GM21717 (cell line): ENCODE data around the gene ATN1.
"Not testable (repeated sequence)": the region's sequence is repeated elsewhere in the genome, so short reads cannot be mapped to it uniquely, and the experiment has no call there.

Experiments
- ATAC-seq: cut with Tn5 transposase; IDR thresholded peaks from one replicate; pipeline ENCODE4 v1.9.1; 2021; ENCODE audit warnings: mild to moderate bottlenecking, moderate library complexity; ENCODE audit not compliant: unreplicated experiment

The ATN1 gene, protein sequence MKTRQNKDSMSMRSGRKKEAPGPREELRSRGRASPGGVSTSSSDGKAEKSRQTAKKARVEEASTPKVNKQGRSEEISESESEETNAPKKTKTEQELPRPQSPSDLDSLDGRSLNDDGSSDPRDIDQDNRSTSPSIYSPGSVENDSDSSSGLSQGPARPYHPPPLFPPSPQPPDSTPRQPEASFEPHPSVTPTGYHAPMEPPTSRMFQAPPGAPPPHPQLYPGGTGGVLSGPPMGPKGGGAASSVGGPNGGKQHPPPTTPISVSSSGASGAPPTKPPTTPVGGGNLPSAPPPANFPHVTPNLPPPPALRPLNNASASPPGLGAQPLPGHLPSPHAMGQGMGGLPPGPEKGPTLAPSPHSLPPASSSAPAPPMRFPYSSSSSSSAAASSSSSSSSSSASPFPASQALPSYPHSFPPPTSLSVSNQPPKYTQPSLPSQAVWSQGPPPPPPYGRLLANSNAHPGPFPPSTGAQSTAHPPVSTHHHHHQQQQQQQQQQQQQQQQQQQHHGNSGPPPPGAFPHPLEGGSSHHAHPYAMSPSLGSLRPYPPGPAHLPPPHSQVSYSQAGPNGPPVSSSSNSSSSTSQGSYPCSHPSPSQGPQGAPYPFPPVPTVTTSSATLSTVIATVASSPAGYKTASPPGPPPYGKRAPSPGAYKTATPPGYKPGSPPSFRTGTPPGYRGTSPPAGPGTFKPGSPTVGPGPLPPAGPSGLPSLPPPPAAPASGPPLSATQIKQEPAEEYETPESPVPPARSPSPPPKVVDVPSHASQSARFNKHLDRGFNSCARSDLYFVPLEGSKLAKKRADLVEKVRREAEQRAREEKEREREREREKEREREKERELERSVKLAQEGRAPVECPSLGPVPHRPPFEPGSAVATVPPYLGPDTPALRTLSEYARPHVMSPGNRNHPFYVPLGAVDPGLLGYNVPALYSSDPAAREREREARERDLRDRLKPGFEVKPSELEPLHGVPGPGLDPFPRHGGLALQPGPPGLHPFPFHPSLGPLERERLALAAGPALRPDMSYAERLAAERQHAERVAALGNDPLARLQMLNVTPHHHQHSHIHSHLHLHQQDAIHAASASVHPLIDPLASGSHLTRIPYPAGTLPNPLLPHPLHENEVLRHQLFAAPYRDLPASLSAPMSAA (N-terminal part only)

GRCh38 chr12:6927379-6928021 lies at the start of gene ATN1:
Gene ATN1, plus strand, starts transcription at chr12:6927959. Its CDS starts 6,043 bp downstream, at chr12:6934002.
- ATAC-seq: no peak

DNA sequence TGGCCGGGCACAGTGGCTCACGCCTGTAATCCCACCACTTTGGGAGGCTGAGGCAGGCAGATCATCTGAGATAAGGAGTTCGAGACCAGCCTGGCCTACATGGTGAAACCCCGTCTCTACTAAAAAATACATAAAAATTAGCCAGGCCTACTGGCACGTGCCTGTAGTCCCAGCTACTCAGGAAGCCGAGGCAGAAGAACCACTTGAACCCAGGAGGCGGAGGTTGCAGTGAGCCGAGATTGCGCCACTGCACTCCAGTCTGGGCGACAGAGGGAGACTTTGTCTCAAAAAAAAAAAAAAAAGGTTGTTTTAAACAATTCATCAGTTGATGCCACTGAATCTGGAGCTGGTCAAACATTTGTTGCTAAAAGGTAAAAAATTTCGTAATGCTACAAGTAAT lies 47.9 kb upstream of the ATN1 start:
- ATAC-seq: not testable (repeated sequence)

DNA sequence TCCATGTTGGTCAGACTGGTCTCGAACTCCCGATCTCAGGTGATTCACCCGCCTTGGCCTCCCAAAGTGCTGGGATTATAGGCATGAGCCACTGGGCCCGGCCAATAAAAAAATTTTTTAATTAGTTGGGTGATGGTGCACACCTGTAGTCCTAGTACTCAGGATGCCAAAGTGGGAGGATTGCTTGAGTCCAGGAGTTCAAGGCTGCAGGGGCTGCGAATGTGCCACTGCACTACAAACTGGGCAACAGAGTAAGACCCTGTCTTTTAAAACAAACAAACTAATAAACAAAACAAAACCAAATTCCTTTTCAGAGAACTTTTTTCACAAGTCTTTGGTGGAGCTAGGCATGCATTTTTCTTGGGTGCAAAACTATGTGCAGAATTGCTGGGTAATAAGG lies 44.5 kb upstream of the ATN1 start:
- no peak for ATAC-seq

DNA sequence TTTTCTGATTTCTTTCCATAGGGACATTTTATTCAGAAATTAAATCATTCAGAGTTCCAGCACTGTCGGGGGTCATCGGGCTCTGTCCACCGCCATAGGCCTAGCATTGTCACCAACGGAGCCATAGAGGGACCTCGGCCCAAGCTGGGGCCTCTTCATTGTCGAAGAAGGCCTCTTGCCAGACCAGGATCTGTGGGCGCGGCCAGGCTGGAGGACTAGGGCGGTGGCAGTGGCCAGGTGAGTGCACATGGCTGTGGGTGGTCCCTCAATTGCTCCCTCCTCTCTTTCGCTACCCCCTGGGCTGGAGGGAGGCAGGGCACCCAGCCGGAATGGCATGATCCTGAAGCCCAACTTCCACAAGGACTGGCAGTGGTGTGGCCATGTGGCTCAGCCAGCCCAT lies 44.1 kb upstream of the ATN1 start:
- ATAC-seq: no peak

GRCh38 chr12:6884539-6884938 lies 43.2 kb upstream of the ATN1 start:
- ATAC-seq: no peak

- ATAC-seq: not testable (repeated sequence)
These were observed 41.4 kb upstream of the ATN1 start for GRCh38 chr12:6886206-6886999.

DNA sequence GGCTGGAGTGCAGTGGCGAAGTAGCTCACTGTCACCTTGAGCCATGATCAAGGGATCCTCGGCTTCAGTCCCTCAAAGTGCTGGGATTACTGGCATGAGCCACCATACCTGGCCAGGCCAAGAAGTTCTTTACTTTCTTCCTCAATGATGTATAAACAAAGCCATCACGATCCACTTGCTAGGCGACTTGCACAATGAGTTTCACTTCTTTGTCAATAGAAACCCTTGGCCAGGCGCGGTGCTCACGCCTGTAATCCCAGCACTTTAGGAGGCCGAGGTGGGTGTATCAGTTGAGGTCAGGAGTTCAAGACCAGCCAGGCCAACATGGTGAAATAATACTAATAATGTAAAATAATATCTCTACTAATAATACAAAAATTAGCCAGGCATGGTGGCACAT lies 40.3 kb upstream of the ATN1 start:
- no peak for ATAC-seq

- no peak for ATAC-seq
These were observed 39.4 kb upstream of the ATN1 start for GRCh38 chr12:6888360-6888759.

DNA sequence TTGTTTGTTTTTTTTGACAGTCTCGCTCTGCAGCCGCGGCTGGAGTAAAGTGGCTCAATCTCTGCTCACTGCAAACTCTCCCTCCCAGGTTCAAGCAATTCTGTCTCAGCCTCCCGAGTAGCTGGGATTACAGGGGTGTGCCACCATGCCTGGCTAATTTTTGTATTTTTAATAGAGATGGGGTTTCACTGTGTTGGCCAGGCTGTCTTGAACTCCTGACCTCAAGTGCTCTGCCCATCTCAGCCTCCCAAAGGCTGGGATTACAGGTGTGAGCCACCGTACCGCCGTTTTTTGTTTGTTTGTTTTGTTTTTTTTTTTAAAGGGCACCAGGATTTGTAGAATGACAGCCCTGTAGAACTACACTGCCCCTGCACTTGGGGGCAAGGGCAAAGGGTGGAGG lies 39.0 kb upstream of the ATN1 start:
- ATAC-seq: not testable (repeated sequence)

DNA sequence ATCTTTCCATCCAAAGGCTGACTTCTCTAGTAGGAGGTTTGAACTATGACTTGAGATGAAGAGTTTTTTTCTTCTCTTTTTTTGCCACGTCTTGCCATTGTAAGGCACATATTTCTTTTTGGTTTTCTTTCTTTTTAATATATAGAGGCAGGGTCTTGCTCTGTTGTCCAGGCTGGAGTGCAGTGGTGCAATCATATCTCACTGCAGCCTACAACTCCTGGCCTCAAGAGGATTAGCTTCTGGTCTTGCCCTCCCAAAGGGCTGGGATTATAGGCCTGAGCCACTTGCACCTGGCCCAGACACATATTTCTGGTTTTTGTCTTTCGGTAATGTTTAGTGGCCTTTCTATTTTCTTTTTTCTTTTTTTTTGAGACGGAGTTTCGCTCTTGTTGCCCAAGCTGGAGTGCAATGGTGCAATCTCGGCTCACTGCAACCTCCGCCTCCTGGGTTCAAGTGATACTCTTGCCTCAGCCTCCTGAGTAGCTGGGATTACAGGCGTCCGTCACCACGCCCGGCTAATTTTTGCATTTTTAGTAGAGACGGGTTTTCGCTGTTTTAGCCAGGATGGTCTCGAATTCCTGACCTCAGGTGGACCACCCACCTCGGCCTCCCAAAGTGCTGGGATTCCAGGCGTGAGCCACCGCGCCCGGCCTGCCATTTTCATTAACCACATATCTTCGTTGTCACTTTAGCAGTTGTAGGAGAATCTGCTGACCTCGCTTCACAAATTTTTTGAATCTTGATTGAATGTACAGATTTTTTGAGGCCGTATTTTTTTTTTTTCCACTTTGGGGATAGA lies 37.8 kb upstream of the ATN1 start:
- ATAC-seq: not testable (repeated sequence)

DNA sequence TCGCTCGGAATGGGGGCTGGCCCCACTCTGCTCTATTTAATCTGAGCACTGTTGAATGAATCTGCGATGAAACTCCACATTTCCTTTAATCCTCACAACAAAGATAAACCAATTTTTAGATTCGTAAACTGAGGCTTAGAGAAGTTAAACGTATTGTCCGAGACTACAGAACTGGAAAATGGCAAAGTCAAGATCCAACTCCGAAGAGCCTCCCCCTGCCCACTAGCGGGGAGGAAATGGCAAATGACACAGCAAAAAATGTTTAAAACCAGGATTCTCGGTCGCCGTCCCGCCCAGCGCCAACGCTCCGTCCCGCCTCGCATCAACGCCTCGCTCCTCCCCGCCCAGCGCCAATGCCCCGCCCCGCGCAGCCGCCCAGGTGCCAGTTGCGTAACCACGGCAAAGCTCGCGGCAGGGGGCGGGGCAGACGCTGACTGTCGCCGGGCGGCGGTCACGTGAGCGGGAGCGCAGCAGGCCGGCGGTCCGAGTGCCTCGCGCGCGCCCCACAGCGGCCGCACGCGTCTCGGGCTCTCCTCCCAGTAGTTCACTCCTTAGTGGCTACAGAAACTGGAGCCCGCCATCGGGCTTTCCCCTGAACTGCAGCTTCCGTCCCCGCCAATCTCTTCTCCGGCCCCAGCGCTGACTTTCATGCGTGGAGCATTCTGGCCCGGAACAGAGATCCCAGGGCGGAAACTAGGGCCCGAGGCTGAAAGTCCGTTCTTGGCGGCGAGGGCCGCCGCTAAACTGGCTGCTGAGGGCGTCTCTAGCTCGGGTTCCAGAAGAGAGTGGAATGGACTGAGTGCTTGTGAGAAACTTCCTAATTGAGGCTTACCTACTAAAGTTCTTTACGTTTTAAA lies 36.7 kb upstream of the ATN1 start:
- ATAC-seq: peak; percentile 86

DNA sequence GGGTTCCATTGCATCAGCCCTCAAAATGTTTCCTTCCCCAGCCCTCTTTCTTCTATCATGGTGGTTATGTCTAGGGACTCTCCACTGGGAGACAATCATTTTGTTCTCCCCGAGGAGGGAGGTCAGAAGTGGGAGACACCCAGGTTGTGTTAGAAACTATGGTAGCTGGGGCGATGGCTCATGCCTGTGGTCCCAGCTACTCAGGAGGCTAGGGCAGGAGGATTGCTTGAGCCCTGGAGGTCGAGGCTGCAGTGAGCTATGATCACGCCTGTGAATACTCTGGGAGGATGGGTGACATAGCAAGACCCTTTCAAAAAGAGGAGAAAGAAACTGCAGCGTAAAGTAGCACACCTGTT lies 36.1 kb upstream of the ATN1 start:
- ATAC-seq: peak; percentile 14

DNA sequence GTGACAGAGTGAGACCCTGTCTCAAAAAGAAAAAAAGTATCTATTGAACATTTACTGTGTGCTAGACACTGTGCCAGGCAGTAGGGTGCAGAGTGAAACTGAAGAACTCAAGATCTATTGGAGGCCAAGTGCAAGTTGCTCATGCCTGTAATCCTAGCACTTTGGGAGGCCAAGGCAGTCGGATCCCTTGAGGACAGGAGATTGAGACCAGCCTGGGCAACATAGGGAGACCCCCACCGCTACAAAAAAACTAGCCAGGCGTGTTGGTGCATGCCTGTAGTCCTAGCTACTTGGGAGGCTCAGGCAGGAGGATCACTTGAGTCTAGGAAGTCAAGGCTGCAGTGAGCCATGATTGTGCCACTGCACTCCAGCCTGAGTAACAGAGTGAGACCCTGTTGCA lies 35.1 kb upstream of the ATN1 start:
- ATAC-seq: not testable (repeated sequence)

DNA sequence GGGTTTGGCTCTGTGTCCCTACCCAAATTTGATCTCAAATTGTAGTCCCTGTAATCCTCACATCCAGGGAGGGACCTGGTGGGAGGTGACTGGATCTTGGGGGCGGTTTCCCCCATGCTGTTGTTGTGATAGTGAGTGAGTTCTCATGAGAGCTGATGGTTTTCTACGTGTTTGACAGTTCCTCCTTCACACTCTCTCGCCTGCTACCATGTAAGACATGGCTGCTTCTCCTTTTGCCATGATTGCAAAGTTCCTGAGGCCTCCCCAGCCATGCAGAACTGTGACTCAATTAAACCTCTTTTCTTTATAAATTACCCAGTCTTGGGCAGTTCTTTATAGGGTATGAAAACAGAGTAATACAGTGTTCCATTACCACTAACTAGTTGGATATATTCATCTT lies 33.4 kb upstream of the ATN1 start:
- ATAC-seq: no peak

GRCh38 chr12:6896846-6897435 lies 30.8 kb upstream of the ATN1 start:
- ATAC-seq: no peak

- ATAC-seq: no peak
These were observed 28.3 kb upstream of the ATN1 start for GRCh38 chr12:6899427-6899826.

- no peak for ATAC-seq
These were observed 27.8 kb upstream of the ATN1 start for GRCh38 chr12:6899837-6900519.

DNA sequence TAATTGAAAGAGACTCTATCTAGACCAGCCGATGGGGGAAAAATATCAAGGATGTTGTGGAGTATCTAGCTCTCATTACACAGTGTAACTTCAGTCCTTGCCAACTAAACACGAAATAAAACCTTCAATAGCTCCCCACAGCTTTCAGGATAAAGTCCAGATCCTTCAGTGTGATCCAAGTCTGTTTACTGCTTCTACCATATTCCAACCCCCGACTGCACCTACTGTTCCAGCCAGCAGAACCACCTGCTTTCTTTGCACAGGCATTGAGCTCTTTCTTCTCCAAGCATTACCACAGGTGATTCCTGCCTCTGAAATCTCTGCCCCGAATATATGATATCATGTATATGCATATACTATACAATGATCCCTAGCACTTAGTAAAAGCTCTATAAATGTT lies 25.3 kb upstream of the ATN1 start:
- ATAC-seq: no peak
